Body of pancreas (tissue), 4 donors: ENCODE data around the gene SCCPDH. TPM values are rescaled to one million over a fixed set of nuclear protein-coding genes. Genes with fewer than 3 reads are reported as not detected.
"Not testable (repeated sequence)": the region's sequence is repeated elsewhere in the genome, so short reads cannot be mapped to it uniquely, and the experiment has no call there.

Source experiments
- ATAC-seq: fragments of 150-250 bp; one replicate; pipeline ENCODE4 v1.9.1; 2016
- DNase-seq, 4 donors: peaks; one replicate each; pipeline ENCODE4 v3.0.0-alpha.2; 2019
- H3K27ac ChIP-seq, 4 donors: fragments of 200-600 bp; sonication (generic); 1 replicate in 3 of 4; 2 replicates in 1 of 4; pipeline versions ENCODE4 v1.5.1 to v1.6.1; 2016 to 2019; ENCODE audit warnings: mild to moderate bottlenecking in 1 of 4, mixed read lengths in 1 of 4, moderate library complexity in 1 of 4
- H3K27me3 ChIP-seq, 2 donors: fragments of 200-600 bp; sonication (generic); one replicate each; pipeline ENCODE4 v1.6.0; 2016; ENCODE audit warnings: mild to moderate bottlenecking in 1 of 2
- H3K36me3 ChIP-seq, 2 donors: fragments of 200-600 bp; sonication (generic); replicated peaks in 1 of 2; 2 replicates each; pipeline ENCODE4 v1.5.1; 2016; ENCODE audit warnings: low read depth in 2 of 2; ENCODE audit not compliant: insufficient read depth in 1 of 2
- H3K4me1 ChIP-seq: fragments of 200-600 bp; sonication (generic); one replicate; pipeline ENCODE4 v1.6.0; 2016
- H3K4me3 ChIP-seq, 2 donors: fragments of 200-600 bp; sonication (generic); 1 replicate in 1 of 2; 2 replicates in 1 of 2; pipeline ENCODE4 v1.5.1; 2016 to 2019
- H3K9me3 ChIP-seq, 3 donors: fragments of 200-600 bp; sonication (generic); 1 replicate in 2 of 3; 2 replicates in 1 of 3; pipeline ENCODE4 v1.5.1; 2016
- CTCF ChIP-seq, 7 experiments: fragments of 450-650 bp in 4 of 7; fragments of 200-600 bp in 3 of 7; sonication (generic) in 3 of 7; IDR thresholded peaks; one replicate each; pipeline ENCODE4 v1.5.1; 2016 to 2019; ENCODE audit warnings: antibody characterized with exemption in 7 of 7
- POLR2A ChIP-seq, 3 donors: fragments of 450-650 bp; IDR thresholded peaks; one replicate each; pipeline ENCODE4 v1.6.1; 2016; ENCODE audit warnings: antibody characterized with exemption in 3 of 3, mild to moderate bottlenecking in 2 of 3
- WGBS, 2 donors: methylation state at CpG; one replicate each; pipeline ENCODE4 v1.1.5; 2017; 5-methylcytosine and 5-hydroxymethylcytosine counted together
- intact Hi-C: fragments of 100-400 bp; cut with DNase I; formaldehyde crosslinking; loops from one replicate; pipeline ENCODE4 v1.15.1; 2023
- total RNA-seq, 2 donors: library from RNA; depleted of rRNA; stranded (reverse); fragments of >200 nt; gene quantifications; one replicate each; pipeline ENCODE4 v1.1.0, GENCODE V29; 2016

SCCPDH gene
- total RNA-seq, 2 donors from 2014 or later: 9.9 to 15.0 TPM

GRCh38 chr1:246725191-246725590 is 982 bp downstream of the SCCPDH start:
- ATAC-seq: no peak
- 37 to 44% methylated on average over 9 of the region's 9 CpGs for WGBS, 2 donors

GRCh38 chr1:246726255-246726679 is 2.1 kb downstream of the SCCPDH start:
- DNase-seq (peak in 2 of 4 donors; percentile 7 to 9), ATAC-seq (no peak)
- intact Hi-C loops: no loop called here
- H3K4me1 ChIP-seq: peaks cover 24% of the 10 kb centered on the region
- no peak overlapping the region for H3K4me3 ChIP-seq
- TF ChIP-seq CTCF (IDR thresholded peaks at IDR 0.05): no peak
- no peak for TF ChIP-seq POLR2A (IDR thresholded peaks at IDR 0.05)
- peaks cover 0 to 13% of the 10 kb centered on the region in 2 donors for H3K36me3 ChIP-seq
- H3K27ac ChIP-seq: peak overlapping the region in 1 of 4 donors; percentile 18
- H3K27me3 ChIP-seq: no peaks in the 10 kb centered on the region
- 25 to 45% methylated on average over 4 of the region's 4 CpGs for WGBS, 2 donors
- H3K9me3 ChIP-seq: no peaks in the 10 kb centered on the region

More at GRCh38 chr1:246725191-246725590, 982 bp downstream of the SCCPDH start:
- H3K4me1 ChIP-seq: peaks cover 24% of the 10 kb centered on the region
- H3K36me3 ChIP-seq: peaks cover 0 to 7% of the 10 kb centered on the region in 2 donors
- H3K4me3 ChIP-seq: no peak overlapping the region
- H3K27ac ChIP-seq: peak overlapping the region in 2 of 4 donors; percentile 79 to 85
- no peak for DNase-seq
- intact Hi-C loops: no loop called here
- H3K9me3 ChIP-seq: no peaks in the 10 kb centered on the region
- no peaks in the 10 kb centered on the region for H3K27me3 ChIP-seq
- TF ChIP-seq POLR2A (IDR thresholded peaks at IDR 0.05): no peak
- no peak for TF ChIP-seq CTCF (IDR thresholded peaks at IDR 0.05)

GRCh38 chr1:246726881-246727280 is 2.7 kb downstream of the SCCPDH start:
- Histone ChIP-seq H3K4me3 (no peak overlapping the region), H3K27ac (peak overlapping the region in 1 of 4 donors; percentile 18), H3K36me3 (peaks cover 0 to 14% of the 10 kb centered on the region in 2 donors), H3K9me3 (no peaks in the 10 kb centered on the region), H3K27me3 (no peaks in the 10 kb centered on the region), H3K4me1 (peaks cover 24% of the 10 kb centered on the region)
- WGBS, 2 donors: 82 to 88% methylated on average over 4 of the region's 4 CpGs
- no peak for ATAC-seq
- TF ChIP-seq CTCF (IDR thresholded peaks at IDR 0.05) (no peak), POLR2A (IDR thresholded peaks at IDR 0.05) (no peak)
- no peak for DNase-seq
- intact Hi-C loops: no loop called here

GRCh38 chr1:246727594-246727993 is 3.4 kb downstream of the SCCPDH start:
- Histone ChIP-seq H3K4me3 (no peak overlapping the region), H3K27me3 (no peaks in the 10 kb centered on the region), H3K9me3 (no peaks in the 10 kb centered on the region), H3K27ac (no peak overlapping the region), H3K4me1 (peaks cover 24% of the 10 kb centered on the region), H3K36me3 (peaks cover 0 to 14% of the 10 kb centered on the region in 2 donors)
- DNase-seq (no peak), ATAC-seq (no peak)
- WGBS, 2 donors: 96% methylated on average over 3 of the region's 3 CpGs
- intact Hi-C loops: no loop called here
- TF ChIP-seq POLR2A (IDR thresholded peaks at IDR 0.05) (no peak), CTCF (IDR thresholded peaks at IDR 0.05) (no peak)

- no peak overlapping the region for H3K4me3 ChIP-seq
- H3K27me3 ChIP-seq: no peaks in the 10 kb centered on the region
- H3K9me3 ChIP-seq: no peaks in the 10 kb centered on the region
- 91% methylated on average over 4 of the region's 4 CpGs for WGBS, 2 donors
- peaks cover 0 to 14% of the 10 kb centered on the region in 2 donors for H3K36me3 ChIP-seq
- DNase-seq (no peak), ATAC-seq (no peak)
- intact Hi-C loops: no loop called here
- peaks cover 24% of the 10 kb centered on the region for H3K4me1 ChIP-seq
- no peak overlapping the region for H3K27ac ChIP-seq
- TF ChIP-seq CTCF (IDR thresholded peaks at IDR 0.05) (no peak), POLR2A (IDR thresholded peaks at IDR 0.05) (no peak)
These were observed 4.1 kb downstream of the SCCPDH start for GRCh38 chr1:246728311-246728710.

GRCh38 chr1:246729040-246729439 is 4.8 kb downstream of the SCCPDH start:
- ATAC-seq, H3K4me3 ChIP-seq, H3K27ac ChIP-seq, H3K9me3 ChIP-seq, H3K27me3 ChIP-seq, DNase-seq, intact Hi-C loops: not testable (repeated sequence)
- peaks cover 20% of the 10 kb centered on the region for H3K4me1 ChIP-seq
- WGBS, 2 donors: 85 to 92% methylated on average over 5 of the region's 5 CpGs
- H3K36me3 ChIP-seq: peaks cover 0 to 14% of the 10 kb centered on the region in 2 donors
